NCI-H128 (cell line): ENCODE data around the gene USP32.

ENCODE experiments used
- DNase-seq: peaks from one replicate; lab custom pipeline; 2025; ENCODE audit not compliant: unreplicated experiment; lab: John Stamatoyannopoulos, UW

USP32 gene

GRCh38 chr17:60303406-60304099, 88.4 kb downstream of the USP32 start:
- DNase-seq, result no peak

GRCh38 chr17:60301649-60302048, 90.3 kb downstream of the USP32 start:
- no peak for DNase-seq

GRCh38 chr17:60300949-60301348, 91.0 kb downstream of the USP32 start:
- no peak for DNase-seq

GRCh38 chr17:60300011-60300410, 91.9 kb downstream of the USP32 start:
- no peak for DNase-seq

- DNase-seq, result no peak
Observed at GRCh38 chr17:60297760-60298401, 94.1 kb downstream of the USP32 start.

GRCh38 chr17:60296177-60296576, 95.8 kb downstream of the USP32 start:
- DNase-seq, result no peak

- no peak for DNase-seq
Observed at GRCh38 chr17:60293580-60294335, 98.2 kb downstream of the USP32 start.

GRCh38 chr17:60292697-60293096, 99.2 kb downstream of the USP32 start:
- no peak for DNase-seq

GRCh38 chr17:60284709-60285108, 107.2 kb downstream of the USP32 start:
- DNase-seq, result no peak

- no peak for DNase-seq
Observed at GRCh38 chr17:60283816-60284215, 108.1 kb downstream of the USP32 start.

- DNase-seq, result no peak
Observed at GRCh38 chr17:60280673-60281072, 111.3 kb downstream of the USP32 start.

GRCh38 chr17:60278237-60278636, 113.7 kb downstream of the USP32 start:
- no peak for DNase-seq

GRCh38 chr17:60277258-60277657, 114.7 kb downstream of the USP32 start:
- no peak for DNase-seq

- DNase-seq, result no peak
Observed at GRCh38 chr17:60269417-60269816, 122.5 kb downstream of the USP32 start.

GRCh38 chr17:60260540-60260939, 131.4 kb downstream of the USP32 start:
- DNase-seq, result no peak

- no peak for DNase-seq
Observed at GRCh38 chr17:60258313-60258712, 133.6 kb downstream of the USP32 start.

- DNase-seq, result no peak
Observed at GRCh38 chr17:60256174-60256573, 135.8 kb downstream of the USP32 start.

GRCh38 chr17:60253048-60253447, 138.9 kb downstream of the USP32 start:
- DNase-seq, result no peak

- no peak for DNase-seq
Observed at GRCh38 chr17:60252459-60252858, 139.5 kb downstream of the USP32 start.

GRCh38 chr17:60249290-60249826, 142.6 kb downstream of the USP32 start:
- no peak for DNase-seq

GRCh38 chr17:60248618-60249289, 143.2 kb downstream of the USP32 start:
- no peak for DNase-seq
